Glomerular endothelial cell (primary cell): ENCODE measurements around the gene DNAH10. TPM values are rescaled to one million over a fixed set of nuclear protein-coding genes. Genes with fewer than 3 reads are reported as not detected.
"Not testable (repeated sequence)": the region's sequence is repeated elsewhere in the genome, so short reads cannot be mapped to it uniquely, and the experiment has no call there.

Experiments
- DNase-seq: peaks from one replicate; pipeline ENCODE4 v3.0.0-alpha.2; 2011; ENCODE audit warnings: low read depth, low spot score; ENCODE audit errors: extremely low read depth
- total RNA-seq: library from RNA; depleted of rRNA; stranded (reverse); fragments of >200 nt; gene quantifications from 2 replicates; pipeline ENCODE4 v1.2.3, GENCODE V29; 2015

DNAH10 gene
- total RNA-seq, 1 donor from 2014 or later: not detected

DNA sequence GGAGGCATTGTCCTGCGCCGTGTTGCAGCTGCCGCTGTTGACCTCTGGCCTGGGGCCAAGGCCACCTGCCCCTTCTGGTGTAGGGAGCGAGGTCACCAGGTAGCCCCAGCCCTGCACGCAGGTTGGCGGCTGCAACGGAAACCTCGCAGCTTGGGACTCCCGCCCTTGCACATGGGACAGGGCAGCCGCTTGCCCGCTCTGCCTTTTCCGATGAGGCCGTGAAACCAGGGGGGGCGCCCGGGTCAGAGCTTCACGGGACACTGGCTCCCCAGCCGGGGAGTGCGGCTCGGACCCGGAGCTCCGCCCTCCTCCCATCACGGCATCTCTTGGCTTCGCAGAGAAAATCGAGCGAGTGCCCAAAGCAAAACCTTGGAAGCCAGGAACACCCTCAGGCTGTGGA is 25.4 kb downstream of the DNAH10 start:
- no peak for DNase-seq

DNA sequence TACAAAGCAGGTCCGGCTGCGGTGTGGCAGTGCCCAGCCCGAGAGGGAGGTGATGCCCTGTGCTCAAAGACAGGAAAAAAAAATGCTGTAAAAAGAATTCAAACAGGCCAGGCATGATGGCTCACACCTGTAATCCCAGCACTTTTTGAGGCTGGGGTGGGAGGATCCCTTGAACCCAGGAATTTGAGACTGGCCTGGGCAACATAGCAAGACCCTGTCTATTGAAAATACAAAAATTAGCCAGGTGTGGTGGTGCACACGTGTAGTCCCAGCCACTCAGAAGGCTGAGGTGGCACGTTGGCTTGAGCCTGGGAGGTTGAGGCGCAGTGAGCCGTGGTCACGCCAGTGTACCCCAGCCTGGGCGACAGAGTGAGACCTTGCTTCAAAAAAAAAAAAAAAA is 26.4 kb downstream of the DNAH10 start:
- DNase-seq: no peak

DNA sequence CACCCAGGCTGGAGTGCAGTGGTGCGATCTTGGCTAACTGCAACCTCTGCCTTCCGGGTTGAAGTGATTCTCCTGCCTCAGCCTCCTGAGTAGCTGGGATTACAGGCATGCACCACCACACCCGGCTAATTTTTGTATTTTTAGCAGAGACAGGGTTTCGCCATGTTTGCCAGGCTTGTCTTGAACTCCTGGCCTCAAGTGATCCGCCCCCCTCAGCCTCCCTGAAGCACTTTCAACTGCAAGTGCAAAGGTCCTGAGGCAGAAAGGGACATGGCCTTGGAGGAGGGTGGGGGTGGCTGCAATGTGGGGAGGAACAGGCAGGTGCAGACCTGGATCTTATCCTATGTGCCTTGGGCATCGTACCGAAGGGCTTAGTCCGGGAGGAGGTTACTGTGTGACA is 27.3 kb downstream of the DNAH10 start:
- not testable (repeated sequence) for DNase-seq

DNA sequence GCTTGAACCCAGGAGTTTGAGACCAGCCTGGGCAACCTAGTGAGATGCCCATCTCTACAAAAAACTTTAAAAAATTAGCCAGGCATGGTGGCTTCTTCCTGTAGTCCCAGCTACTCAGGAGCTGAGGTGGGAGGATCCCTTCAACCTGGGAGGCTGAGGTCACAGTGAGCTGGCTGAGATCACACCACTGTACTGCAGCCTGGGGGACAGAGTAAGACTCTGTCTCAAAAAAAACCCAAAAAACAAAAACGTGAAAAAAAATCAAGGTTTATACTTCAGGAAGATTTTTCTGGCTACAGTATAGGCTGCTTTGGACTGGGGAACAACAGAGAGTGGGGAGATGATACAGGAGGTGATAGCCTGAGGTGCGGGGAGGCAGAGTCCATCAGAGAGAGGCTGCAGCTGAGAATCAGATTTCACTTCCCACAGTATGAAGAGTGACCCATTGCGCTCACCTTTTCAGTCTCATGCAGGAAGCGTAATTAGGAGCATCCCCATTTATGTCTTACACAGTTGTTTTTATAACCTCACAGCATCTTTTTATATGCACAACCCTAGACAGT is 28.9 kb downstream of the DNAH10 start:
- no peak for DNase-seq

DNA sequence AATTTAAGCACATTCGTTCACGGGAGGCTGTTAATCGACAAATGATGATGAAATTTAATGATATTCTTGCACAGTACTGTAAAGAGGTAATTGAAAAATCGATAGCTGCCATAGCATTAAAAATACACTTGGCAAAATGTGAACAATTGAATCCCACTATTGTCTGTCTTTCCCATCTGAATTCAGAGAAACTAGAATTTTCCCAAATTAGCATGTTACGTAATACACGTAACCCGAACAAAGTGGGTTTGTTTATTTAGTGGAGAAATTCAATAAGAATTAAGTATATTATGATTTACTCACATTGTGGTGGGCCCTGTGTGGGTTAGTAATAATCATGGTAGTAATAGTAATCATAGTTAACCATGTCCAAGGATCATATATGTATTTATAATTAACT is 31.9 kb downstream of the DNAH10 start:
- DNase-seq: no peak

DNA sequence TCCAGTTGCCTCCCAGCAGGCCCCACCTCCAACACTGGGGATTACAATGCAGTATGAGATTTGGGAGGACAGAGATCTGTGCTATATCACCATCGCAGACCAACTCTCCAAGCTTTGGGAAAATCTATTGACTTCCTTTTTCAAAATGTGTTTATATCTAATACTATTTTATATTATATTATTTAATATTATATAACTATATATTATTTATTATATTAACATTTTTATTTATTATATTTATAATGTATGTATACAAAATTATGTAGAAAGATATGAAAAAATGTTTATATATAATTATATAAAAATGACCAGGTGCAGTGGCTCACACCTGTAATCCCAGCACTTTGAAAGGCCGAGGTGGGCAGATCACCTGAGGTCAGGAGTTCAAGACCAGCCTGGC is 36.4 kb downstream of the DNAH10 start:
- no peak for DNase-seq

DNA sequence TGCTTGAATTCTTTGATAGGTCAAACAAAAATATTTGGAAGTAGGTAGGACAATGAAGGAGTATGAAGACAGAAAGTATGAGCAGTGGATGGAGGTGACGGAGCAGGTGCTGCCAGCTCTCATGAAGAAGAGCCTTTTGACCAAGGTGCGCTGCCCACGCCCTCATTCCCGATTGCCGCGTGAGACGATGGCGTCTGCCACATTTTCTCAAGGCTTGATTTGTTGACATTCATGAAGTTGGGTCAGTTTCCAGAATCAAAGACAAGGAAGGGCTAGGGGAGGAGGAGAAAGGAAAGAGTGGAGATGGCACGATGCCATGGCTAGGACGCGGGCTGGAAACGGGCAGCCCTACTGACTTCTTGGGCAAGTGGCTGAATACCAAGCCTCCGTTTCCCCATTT is 37.1 kb downstream of the DNAH10 start:
- no peak for DNase-seq

DNA sequence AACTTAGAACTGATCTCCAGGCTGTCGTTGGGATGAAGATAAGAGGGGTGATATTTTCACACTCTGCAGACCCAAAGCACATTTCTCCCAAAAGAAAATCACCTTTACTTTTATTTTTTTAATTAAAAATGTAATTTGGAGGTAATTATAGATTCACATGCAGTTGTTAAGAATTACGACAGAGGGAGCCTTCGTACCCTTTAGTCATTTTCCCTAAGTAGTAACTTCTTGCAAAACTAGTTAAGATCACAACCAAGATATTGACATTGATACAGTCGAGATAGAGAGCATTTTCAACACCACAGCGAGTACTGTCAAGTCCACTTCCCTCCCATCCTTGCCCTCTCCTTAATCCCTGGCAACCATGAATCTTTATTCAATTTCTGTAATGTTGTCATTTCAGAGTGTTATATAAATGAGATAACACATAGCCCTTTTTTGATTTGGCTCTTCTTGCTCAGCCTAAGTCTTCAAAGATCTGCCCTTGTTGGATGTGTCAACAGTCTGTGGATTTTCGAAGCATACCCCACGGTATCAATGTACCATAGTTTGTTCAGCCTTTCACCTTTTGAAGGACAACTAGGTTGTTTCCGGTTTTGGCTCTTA is 39.6 kb downstream of the DNAH10 start:
- no peak for DNase-seq

DNA sequence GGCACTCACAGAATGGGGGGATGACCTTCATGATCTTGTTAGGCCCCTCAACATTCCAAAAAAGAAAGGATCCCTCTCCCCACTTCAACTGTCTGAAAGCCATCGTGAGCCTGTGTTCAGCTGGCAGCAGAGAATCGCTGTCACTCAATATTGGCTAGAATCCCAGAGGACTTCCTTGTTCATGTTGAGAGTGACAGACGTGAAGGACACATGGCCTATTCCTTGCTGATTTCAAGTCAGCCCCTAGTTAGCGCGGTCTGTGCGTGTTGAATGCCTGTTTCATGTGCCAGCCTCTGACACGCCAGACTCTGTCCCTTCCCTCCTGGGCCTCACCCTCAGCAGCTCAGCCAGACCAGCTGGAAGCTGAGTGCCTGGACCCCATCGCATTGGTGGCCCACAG is 43.1 kb downstream of the DNAH10 start:
- DNase-seq: no peak

DNA sequence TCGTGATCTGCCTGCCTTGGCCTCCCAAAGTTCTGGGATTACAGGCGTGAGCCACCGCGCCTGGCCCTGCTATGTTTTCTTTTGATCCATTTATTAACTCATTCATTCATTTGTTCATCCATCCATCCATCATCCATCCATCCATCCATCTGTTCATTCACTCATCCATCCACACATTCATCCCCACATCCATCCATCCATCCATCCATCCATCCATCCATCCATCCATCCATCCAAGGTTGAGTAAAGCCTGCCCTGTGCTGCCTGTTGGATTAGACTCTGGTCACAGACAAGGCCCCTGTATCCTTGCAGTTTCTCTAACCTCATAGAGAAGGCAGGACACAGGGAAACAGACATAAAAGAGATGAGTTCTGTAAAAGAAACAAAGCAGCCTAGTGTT is 44.9 kb downstream of the DNAH10 start:
- DNase-seq: no peak

DNA sequence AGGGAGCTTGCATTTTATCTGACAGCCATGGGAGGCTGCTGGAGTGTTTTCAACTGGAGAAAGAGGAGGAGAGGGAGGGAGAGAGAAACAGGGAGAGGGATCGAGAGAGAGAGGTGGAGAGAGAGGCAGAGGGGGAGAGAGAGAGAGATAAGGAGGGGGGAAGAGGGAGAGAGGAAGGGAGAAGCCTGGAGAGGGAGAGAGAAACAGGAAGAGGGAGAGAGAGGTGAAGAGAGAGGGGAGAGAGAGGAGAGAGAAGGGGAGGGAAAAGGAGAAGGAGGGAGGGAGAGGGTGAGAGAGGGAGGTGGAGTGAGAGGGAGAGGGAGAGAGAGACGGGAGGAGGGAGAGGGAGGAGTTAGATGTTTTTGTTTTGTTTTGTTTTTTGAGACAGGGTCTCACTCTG is 45.6 kb downstream of the DNAH10 start:
- DNase-seq: no peak

DNA sequence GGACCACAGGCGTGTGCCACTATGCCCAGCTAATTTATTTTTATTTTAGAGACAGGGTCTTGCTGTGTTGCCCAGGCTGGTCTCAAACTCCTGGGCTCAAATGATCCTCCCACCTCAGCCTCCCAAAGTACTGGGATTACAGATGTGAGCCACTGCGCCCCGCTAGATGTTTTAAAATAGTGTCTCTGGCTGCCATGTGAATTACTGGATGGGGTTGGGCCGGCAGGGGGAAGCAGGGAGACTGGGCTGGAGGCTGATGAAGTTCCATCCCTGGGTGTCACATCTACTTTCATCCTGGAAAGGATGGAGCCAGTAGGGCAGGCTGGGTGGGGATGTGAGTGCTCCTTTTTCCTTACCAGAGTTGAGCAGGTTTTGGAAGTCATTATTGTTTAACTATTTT is 46.1 kb downstream of the DNAH10 start:
- no peak for DNase-seq

DNA sequence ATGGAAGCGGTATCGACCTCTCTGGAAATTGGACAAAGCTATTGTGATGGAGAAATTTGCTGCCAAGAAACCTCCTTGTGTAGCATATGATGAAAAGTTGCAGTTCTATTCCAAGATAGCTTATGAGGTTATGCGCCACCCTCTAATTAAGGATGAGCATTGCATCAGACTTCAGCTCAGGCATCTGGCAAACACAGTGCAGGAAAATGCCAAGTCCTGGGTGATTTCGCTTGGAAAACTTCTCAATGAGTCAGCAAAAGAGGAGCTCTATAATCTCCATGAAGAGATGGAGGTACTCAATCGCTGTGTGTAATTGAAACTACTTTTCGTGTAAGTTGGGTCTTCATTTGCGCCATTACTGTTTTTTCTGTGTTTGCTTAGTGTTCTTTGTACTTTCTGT is 51.2 kb downstream of the DNAH10 start:
- DNase-seq: no peak

DNA sequence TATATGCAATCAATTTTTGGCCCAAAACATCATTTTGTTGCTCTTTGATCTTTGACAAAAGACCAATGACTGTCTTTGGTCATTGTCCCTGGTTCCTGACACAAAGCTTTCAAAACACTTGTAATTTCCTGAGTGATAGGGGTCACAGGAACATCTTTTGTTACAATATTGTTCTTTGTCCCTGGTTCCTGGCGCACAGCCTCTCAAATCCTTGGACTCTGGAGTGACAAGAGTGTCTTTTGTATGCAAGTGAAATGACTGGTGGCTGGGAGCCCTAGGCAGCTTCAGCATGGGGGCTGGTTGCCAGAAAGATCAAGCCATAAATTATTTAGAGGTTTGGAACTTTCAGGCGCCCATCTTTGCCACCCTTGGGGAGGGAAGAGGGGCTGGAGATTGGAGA is 53.9 kb downstream of the DNAH10 start:
- no peak for DNase-seq

DNA sequence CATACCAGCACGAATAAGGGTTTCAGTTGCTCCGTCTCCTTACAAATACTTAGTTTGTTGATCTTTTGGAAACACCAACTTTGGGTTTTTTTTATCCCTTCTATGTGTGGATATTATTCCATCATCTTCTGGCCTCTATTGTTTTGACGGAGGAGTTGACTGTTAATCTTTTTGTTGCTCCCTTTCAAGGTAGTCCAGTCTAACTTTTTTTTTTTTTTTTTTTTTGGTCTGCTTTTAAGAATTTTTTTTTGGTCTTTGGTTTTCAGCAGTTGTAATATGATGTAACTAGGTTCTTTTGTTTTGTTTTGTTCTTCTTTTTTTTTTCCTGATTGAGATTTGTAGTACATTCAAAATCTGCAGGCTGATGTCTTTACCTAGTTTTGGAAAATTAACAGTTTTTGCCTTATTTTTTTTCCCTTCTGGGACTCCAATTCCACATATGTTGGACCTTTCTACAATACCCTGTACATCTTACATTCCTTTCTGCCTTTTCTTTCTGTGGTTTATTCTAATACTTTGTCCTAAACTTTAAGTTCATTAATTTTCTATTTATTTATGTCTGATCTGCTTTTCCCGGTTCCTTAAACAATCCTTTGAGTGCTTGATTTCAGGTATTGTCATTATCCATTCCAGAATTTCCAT is 54.9 kb downstream of the DNAH10 start:
- no peak for DNase-seq

DNA sequence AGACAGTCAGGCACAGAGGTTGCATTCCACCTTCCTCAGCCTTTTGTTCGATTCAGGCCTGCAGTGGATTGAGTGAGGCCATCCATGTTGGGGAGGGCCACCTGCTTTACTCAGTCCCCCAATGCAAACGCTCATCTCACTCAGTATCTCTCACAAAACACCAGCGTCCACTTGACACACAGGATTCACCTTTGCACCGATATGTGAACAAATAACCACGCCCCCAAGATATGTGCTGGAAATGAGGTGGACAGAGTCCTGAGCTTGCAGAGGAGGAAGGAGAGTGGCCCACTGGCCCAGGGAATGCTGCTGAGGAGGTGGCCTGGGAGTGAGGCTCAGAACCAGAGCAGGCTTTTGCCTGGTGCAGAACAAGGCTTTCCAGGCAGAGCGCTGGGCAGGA is 60.7 kb downstream of the DNAH10 start:
- DNase-seq: no peak

DNA sequence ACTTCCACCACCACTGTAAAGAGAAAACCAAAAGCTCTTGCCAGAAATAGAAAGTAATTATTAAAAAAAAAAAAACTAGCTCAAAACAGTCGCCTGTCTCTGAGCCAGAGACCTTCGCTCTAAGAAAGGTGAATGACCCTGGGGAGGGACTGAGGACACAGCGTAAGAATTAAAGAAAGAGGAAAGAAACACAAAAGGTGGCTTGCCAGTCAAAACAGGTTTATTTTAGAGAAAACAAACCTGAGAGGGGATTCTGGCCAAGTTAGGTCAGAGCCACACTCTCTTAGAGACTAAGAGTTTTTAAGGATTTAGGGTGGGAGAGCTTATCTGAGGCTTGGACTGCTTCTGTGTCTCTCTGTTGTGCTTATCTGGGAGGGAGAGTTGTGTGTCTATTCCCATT is 66.0 kb downstream of the DNAH10 start:
- no peak for DNase-seq

DNA sequence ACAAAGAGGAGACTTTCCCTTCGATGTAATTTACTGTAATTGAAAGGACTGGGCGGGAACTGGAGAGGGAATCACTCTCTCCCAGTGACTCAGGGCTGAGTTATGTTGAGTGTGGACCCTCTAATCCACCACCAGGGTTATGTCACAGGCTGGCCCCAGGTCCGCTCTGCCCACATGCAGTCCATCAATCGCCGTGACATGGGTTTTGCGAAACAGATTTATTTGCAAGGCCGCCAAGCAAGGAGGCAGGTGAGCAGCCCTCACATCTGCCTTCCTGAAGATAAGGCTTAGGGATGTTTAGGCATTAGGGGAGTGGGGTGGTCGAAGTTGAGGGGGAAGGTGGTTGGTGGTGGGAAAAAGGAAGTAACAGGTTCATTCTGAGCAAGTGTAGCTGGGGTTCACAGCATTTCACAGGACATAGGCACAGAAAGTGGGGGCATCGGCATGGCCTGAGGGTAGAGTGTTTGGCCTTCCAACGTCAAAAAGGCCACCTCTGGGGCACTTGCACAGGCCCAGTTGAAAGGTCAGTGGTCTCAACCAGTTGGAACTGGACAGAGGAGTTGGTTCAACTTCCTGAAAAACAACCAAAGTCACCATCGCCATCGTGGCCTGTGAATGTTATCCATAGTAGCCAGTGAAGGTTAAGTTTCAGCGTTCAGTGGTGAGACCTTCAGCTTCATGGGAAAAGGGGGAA is 66.9 kb downstream of the DNAH10 start:
- no peak for DNase-seq

DNA sequence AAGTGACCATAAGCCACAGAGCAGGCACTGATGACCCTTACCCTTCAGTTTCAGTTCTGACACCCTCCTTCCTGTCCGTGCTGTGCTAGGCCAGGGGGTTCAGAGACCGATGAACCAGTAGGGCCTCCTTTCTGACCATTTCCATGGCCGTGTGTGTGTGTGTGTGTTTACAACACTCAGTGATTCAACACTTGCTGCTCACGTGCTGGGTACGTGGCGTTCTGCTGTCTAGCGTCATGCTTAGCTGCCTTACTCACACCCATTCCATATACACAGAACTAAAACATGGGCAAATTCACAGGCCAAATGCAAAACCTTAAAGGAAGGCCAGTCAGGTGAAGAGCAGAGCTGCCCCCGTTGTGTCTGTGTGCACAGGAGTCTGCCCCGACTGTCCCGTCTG is 67.5 kb downstream of the DNAH10 start:
- no peak for DNase-seq

DNA sequence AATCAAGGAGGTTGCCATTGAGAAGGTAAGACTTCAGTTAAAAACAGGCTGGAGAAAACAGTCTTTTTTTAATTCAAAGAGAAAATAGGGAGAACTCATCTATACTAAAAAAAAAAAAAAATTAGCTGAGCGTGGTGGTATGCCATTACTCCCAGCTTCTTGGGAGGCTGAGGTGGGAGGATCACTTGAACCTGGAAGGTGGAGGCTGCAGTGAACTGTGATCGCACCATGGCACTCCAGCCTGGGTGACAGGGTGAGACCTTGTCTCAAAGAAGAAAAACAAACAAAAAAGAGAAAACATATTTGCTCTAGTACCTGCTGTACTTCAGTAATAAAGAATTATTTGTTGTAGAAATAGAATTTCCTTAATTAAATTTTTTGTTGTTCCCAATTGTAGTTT is 68.6 kb downstream of the DNAH10 start:
- no peak for DNase-seq

DNA sequence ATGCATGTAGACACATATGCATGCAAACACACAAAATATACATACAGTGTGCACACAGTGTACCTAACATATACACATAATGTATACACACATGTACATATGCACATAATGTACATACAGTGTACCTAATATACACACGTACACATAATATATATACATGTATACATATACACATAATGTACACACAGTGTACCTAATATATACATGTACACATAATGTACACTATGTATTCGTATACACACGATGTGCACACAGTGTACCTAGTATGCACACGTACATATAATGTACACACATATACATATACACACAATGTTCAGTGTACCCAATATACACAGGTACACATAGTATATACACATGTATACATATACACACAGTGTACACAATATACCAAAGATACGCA is 70.0 kb downstream of the DNAH10 start:
- no peak for DNase-seq

DNA sequence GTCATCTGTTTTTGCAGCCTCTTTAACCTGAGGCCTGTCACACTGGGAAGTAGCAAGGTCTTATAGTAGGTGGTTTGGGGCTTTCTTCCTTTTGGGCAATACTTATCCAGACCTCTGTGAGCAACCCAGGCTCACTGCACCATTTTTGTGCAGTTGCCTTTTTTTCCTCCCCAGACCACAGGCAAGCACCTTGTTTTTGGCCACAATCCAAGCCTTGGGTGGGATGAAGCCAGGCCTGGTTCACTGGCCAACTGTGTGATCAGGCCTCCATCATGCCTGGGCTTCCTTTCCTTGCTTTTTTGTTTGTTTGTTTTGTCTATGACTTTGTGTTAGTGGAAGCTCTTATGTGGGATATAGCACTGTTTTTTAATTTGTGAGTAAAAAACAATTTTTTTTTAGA is 71.7 kb downstream of the DNAH10 start:
- DNase-seq: no peak
